Measurements from ENCODE around the gene YIPF5.

The YIPF5 gene

GRCh38 chr5:144125163-144125726, 45.2 kb downstream of the YIPF5 start:
- no peak for TF ChIP-seq POLR2A (IDR thresholded peaks at IDR 0.05; ENCODE audit: extremely low read depth, insufficient read length)
- DNase-seq (ENCODE audit: low read depth), result no peak
- no peak overlapping the region for H3K4me3 ChIP-seq (ENCODE audit: low read depth, low read length)

- TF ChIP-seq POLR2A (IDR thresholded peaks at IDR 0.05; ENCODE audit: extremely low read depth, insufficient read length), result no peak
- no peak for TF ChIP-seq CTCF (IDR thresholded peaks at IDR 0.05; ENCODE audit: low read depth, low read length)
- TF ChIP-seq MAX (IDR thresholded peaks at IDR 0.05; ENCODE audit: low read depth, low read length), result no peak
- TF ChIP-seq MYC (IDR thresholded peaks at IDR 0.05; ENCODE audit: low read depth, low read length), result no peak
- DNase-seq (ENCODE audit: low read depth), result no peak
- H3K4me3 ChIP-seq (ENCODE audit: low read depth, low read length), result no peak overlapping the region
Measured at GRCh38 chr5:144122641-144123040, 47.8 kb downstream of the YIPF5 start.

- DNase-seq (ENCODE audit: low read depth), result no peak
- TF ChIP-seq POLR2A (IDR thresholded peaks at IDR 0.05; ENCODE audit: extremely low read depth, insufficient read length), result no peak
- no peak for TF ChIP-seq MAX (IDR thresholded peaks at IDR 0.05; ENCODE audit: low read depth, low read length)
- no peak for TF ChIP-seq MYC (IDR thresholded peaks at IDR 0.05; ENCODE audit: low read depth, low read length)
- TF ChIP-seq CTCF (IDR thresholded peaks at IDR 0.05; ENCODE audit: low read depth, low read length), result no peak
- no peak overlapping the region for H3K4me3 ChIP-seq (ENCODE audit: low read depth, low read length)
Measured at GRCh38 chr5:144122081-144122480, 48.4 kb downstream of the YIPF5 start.

GRCh38 chr5:144121577-144121976, 48.9 kb downstream of the YIPF5 start:
- TF ChIP-seq POLR2A (IDR thresholded peaks at IDR 0.05; ENCODE audit: extremely low read depth, insufficient read length), result no peak
- TF ChIP-seq MYC (IDR thresholded peaks at IDR 0.05; ENCODE audit: low read depth, low read length), result no peak
- no peak for TF ChIP-seq CTCF (IDR thresholded peaks at IDR 0.05; ENCODE audit: low read depth, low read length)
- TF ChIP-seq MAX (IDR thresholded peaks at IDR 0.05; ENCODE audit: low read depth, low read length), result no peak
- DNase-seq (ENCODE audit: low read depth), result no peak
- no peak overlapping the region for H3K4me3 ChIP-seq (ENCODE audit: low read depth, low read length)

- TF ChIP-seq MAX (IDR thresholded peaks at IDR 0.05; ENCODE audit: low read depth, low read length) (no peak), MYC (IDR thresholded peaks at IDR 0.05; ENCODE audit: low read depth, low read length) (no peak), CTCF (IDR thresholded peaks at IDR 0.05; ENCODE audit: low read depth, low read length) (no peak), POLR2A (IDR thresholded peaks at IDR 0.05; ENCODE audit: extremely low read depth, insufficient read length) (no peak)
- H3K4me3 ChIP-seq (ENCODE audit: low read depth, low read length), result no peak overlapping the region
Measured at GRCh38 chr5:144120661-144121180, 49.7 kb downstream of the YIPF5 start.

GRCh38 chr5:144117412-144117811, 53.0 kb downstream of the YIPF5 start:
- no peak for DNase-seq (ENCODE audit: low read depth)
- no peak overlapping the region for H3K4me3 ChIP-seq (ENCODE audit: low read depth, low read length)
- TF ChIP-seq CTCF (IDR thresholded peaks at IDR 0.05; ENCODE audit: low read depth, low read length) (no peak), MYC (IDR thresholded peaks at IDR 0.05; ENCODE audit: low read depth, low read length) (no peak), POLR2A (IDR thresholded peaks at IDR 0.05; ENCODE audit: extremely low read depth, insufficient read length) (no peak), MAX (IDR thresholded peaks at IDR 0.05; ENCODE audit: low read depth, low read length) (no peak)

More at GRCh38 chr5:144120661-144121180, 49.7 kb downstream of the YIPF5 start:
- no peak for DNase-seq (ENCODE audit: low read depth)

Measured in NB4 (cell line).